ENCODE results near the gene RNF217. TPM values are rescaled to one million over a fixed set of nuclear protein-coding genes. Genes with fewer than 3 reads are reported as not detected.

RNF217 gene
- total RNA-seq, 2 donors from 2014 or later, result 2.0 TPM; not detected in 1

GRCh38 chr6:124995645-124996325, 33.5 kb downstream of the RNF217 start:
- DNase-seq (ENCODE audit: low spot score in 2 of 2) (no peak), ATAC-seq (no peak)
- Mint-ChIP-seq H3K9me3 (no peaks in the 10 kb centered on the region), H3K36me3 (no peaks in the 10 kb centered on the region), H3K27ac (no peak overlapping the region)

GRCh38 chr6:124996411-124996810, 34.2 kb downstream of the RNF217 start:
- DNase-seq (ENCODE audit: low spot score in 2 of 2) (no peak), ATAC-seq (no peak)
- no peak overlapping the region for H3K27ac Mint-ChIP-seq
- H3K36me3 Mint-ChIP-seq, result no peaks in the 10 kb centered on the region
- H3K9me3 Mint-ChIP-seq, result no peaks in the 10 kb centered on the region

GRCh38 chr6:124997196-124997875, 35.1 kb downstream of the RNF217 start:
- H3K27ac Mint-ChIP-seq, result no peak overlapping the region
- DNase-seq (ENCODE audit: low spot score in 2 of 2), result no peak
- no peaks in the 10 kb centered on the region for H3K36me3 Mint-ChIP-seq
- no peaks in the 10 kb centered on the region for H3K9me3 Mint-ChIP-seq
- no peak for ATAC-seq

- H3K9me3 Mint-ChIP-seq, result no peaks in the 10 kb centered on the region
- no peak for ATAC-seq
- no peaks in the 10 kb centered on the region for H3K36me3 Mint-ChIP-seq
- no peak for DNase-seq (ENCODE audit: low spot score in 2 of 2)
- H3K27ac Mint-ChIP-seq, result no peak overlapping the region
These were observed 37.0 kb downstream of the RNF217 start for GRCh38 chr6:124999105-124999764.

GRCh38 chr6:125001684-125002405, 39.6 kb downstream of the RNF217 start:
- no peak for DNase-seq (ENCODE audit: low spot score in 2 of 2)
- Mint-ChIP-seq H3K36me3 (peaks cover 0 to 5% of the 10 kb centered on the region in 2 donors), H3K9me3 (no peaks in the 10 kb centered on the region), H3K27ac (no peak overlapping the region)
- ATAC-seq, result no peak

GRCh38 chr6:125002406-125002741, 40.1 kb downstream of the RNF217 start:
- H3K36me3 Mint-ChIP-seq, result peaks cover 0 to 5% of the 10 kb centered on the region in 2 donors

GRCh38 chr6:125003070-125003469, 40.8 kb downstream of the RNF217 start:
- H3K9me3 Mint-ChIP-seq, result no peaks in the 10 kb centered on the region
- H3K27ac Mint-ChIP-seq, result no peak overlapping the region
- DNase-seq (ENCODE audit: low spot score in 2 of 2) (no peak), ATAC-seq (no peak)
- H3K36me3 Mint-ChIP-seq, result peaks cover 0 to 5% of the 10 kb centered on the region in 2 donors

More at GRCh38 chr6:125002406-125002741, 40.1 kb downstream of the RNF217 start:
- Mint-ChIP-seq H3K27ac (no peak overlapping the region), H3K9me3 (no peaks in the 10 kb centered on the region)
- DNase-seq (ENCODE audit: low spot score in 2 of 2) (no peak), ATAC-seq (no peak)

GRCh38 chr6:125004198-125004597, 42.0 kb downstream of the RNF217 start:
- H3K36me3 Mint-ChIP-seq, result peaks cover 0 to 5% of the 10 kb centered on the region in 2 donors

GRCh38 chr6:125004797-125005595, 42.8 kb downstream of the RNF217 start:
- no peak overlapping the region for H3K27ac Mint-ChIP-seq
- peaks cover 0 to 5% of the 10 kb centered on the region in 2 donors for H3K36me3 Mint-ChIP-seq
- no peaks in the 10 kb centered on the region for H3K9me3 Mint-ChIP-seq
- no peak for ATAC-seq
- DNase-seq (ENCODE audit: low spot score in 2 of 2), result no peak

More at GRCh38 chr6:125004198-125004597, 42.0 kb downstream of the RNF217 start:
- Mint-ChIP-seq H3K27ac (no peak overlapping the region), H3K9me3 (no peaks in the 10 kb centered on the region)
- DNase-seq (ENCODE audit: low spot score in 2 of 2) (no peak), ATAC-seq (no peak)

GRCh38 chr6:125008261-125008703, 46.0 kb downstream of the RNF217 start:
- H3K36me3 Mint-ChIP-seq, result peaks cover 0 to 5% of the 10 kb centered on the region in 2 donors
- DNase-seq (ENCODE audit: low spot score in 2 of 2) (no peak), ATAC-seq (no peak)
- H3K27ac Mint-ChIP-seq, result no peak overlapping the region
- H3K9me3 Mint-ChIP-seq, result no peaks in the 10 kb centered on the region

- Mint-ChIP-seq H3K9me3 (no peaks in the 10 kb centered on the region), H3K27ac (no peak overlapping the region), H3K36me3 (peaks cover 0 to 5% of the 10 kb centered on the region in 2 donors)
- ATAC-seq (no peak), DNase-seq (ENCODE audit: low spot score in 2 of 2) (no peak)
These were observed 46.7 kb downstream of the RNF217 start for GRCh38 chr6:125008957-125009356.

GRCh38 chr6:125009578-125009977, 47.3 kb downstream of the RNF217 start:
- no peak for DNase-seq (ENCODE audit: low spot score in 2 of 2)
- peaks cover 0 to 5% of the 10 kb centered on the region in 2 donors for H3K36me3 Mint-ChIP-seq
- no peak for ATAC-seq
- H3K9me3 Mint-ChIP-seq, result no peaks in the 10 kb centered on the region
- no peak overlapping the region for H3K27ac Mint-ChIP-seq

GRCh38 chr6:125013938-125014660, 51.9 kb downstream of the RNF217 start:
- DNase-seq (ENCODE audit: low spot score in 2 of 2) (no peak), ATAC-seq (no peak)
- peak overlapping the region in 1 of 2 donors; percentile 3 for H3K27ac Mint-ChIP-seq
- H3K9me3 Mint-ChIP-seq, result no peaks in the 10 kb centered on the region
- H3K36me3 Mint-ChIP-seq, result no peaks in the 10 kb centered on the region

GRCh38 chr6:125014661-125014957, 52.4 kb downstream of the RNF217 start:
- ATAC-seq (no peak), DNase-seq (ENCODE audit: low spot score in 2 of 2) (no peak)
- Mint-ChIP-seq H3K9me3 (no peaks in the 10 kb centered on the region), H3K27ac (no peak overlapping the region), H3K36me3 (no peaks in the 10 kb centered on the region)

GRCh38 chr6:125015152-125015551, 52.9 kb downstream of the RNF217 start:
- Mint-ChIP-seq H3K27ac (no peak overlapping the region), H3K36me3 (no peaks in the 10 kb centered on the region), H3K9me3 (no peaks in the 10 kb centered on the region)
- DNase-seq (ENCODE audit: low spot score in 2 of 2) (no peak), ATAC-seq (no peak)

GRCh38 chr6:125018136-125018535, 55.9 kb downstream of the RNF217 start:
- no peaks in the 10 kb centered on the region for H3K9me3 Mint-ChIP-seq

More at GRCh38 chr6:125018136-125018535, 55.9 kb downstream of the RNF217 start:
- ATAC-seq, result no peak
- DNase-seq (ENCODE audit: low spot score in 2 of 2), result no peak
- H3K36me3 Mint-ChIP-seq, result no peaks in the 10 kb centered on the region
- no peak overlapping the region for H3K27ac Mint-ChIP-seq

Data from activated naive CD4-positive, alpha-beta T cell treated with anti-CD3 and anti-CD28 coated beads, Interleukin-2, amount 50 U/mL, for 72 hours (primary cell).